OCI-LY7 (cell line): Measurements from ENCODE around the gene ZCCHC18. TPM values are rescaled to one million over a fixed set of nuclear protein-coding genes. Genes with fewer than 3 reads are reported as not detected.
A peak's percentile ranks its signal among the peaks of the same experiment; 100 is the strongest.
"Not testable (repeated sequence)": the region's sequence is repeated elsewhere in the genome, so short reads cannot be mapped to it uniquely, and the experiment has no call there.

Experiments used
- Bru-seq: library from RNA; stranded (reverse); fragments of 400-500 nt; gene quantifications from one replicate; lab custom pipeline; 2021; lab: Mats Ljungman, UMichigan
- BruChase-seq, 2 experiments: library from RNA; stranded (reverse); fragments of 400-500 nt; gene quantifications; one replicate each; lab custom pipeline; 2021; lab: Mats Ljungman, UMichigan
- BruUV-seq: library from RNA; stranded (reverse); fragments of 400-500 nt; replicated peaks from 2 replicates; lab custom pipeline; 2021; lab: Mats Ljungman, UMichigan
- CTCF ChIA-PET: fragments of 300-600 bp; sonication (Branson Sonifier 250); formaldehyde crosslinking; loops from one replicate; lab custom pipeline; 2022; ENCODE audit warnings: antibody characterized with exemption; ENCODE audit not compliant: unreplicated experiment; lab: Charles Lee
- POLR2A ChIA-PET: fragments of 300-600 bp; sonication (Branson Sonifier 250); formaldehyde crosslinking; loops from one replicate; lab custom pipeline; 2022; ENCODE audit warnings: antibody characterized with exemption; lab: Charles Lee
- DNase-seq: peaks from one replicate; pipeline ENCODE4 v3.0.0-alpha.2; 2015; ENCODE audit warnings: low spot score
- H2AFZ ChIP-seq: fragments of 200-600 bp; sonication (generic), shearing (Covaris generic); 2 replicates; pipeline ENCODE4 v1.6.1; 2014; ENCODE audit warnings: mild to moderate bottlenecking, antibody characterized with exemption, low read length, moderate library complexity
- H3K27ac ChIP-seq: fragments of 200-600 bp; sonication (generic); 2 replicates; pipeline ENCODE4 v1.5.1; 2014; ENCODE audit warnings: mixed run types, low read depth, mild to moderate bottlenecking, moderate library complexity, low read length, inconsistent platforms; ENCODE audit not compliant: poor library complexity, severe bottlenecking
- H3K36me3 ChIP-seq: fragments of 200-600 bp; sonication (generic); 2 replicates; pipeline ENCODE4 v1.6.1; 2014; ENCODE audit warnings: mild to moderate bottlenecking, antibody characterized with exemption, low read length, moderate library complexity, mixed read lengths; ENCODE audit not compliant: insufficient read depth
- H3K4me1 ChIP-seq: fragments of 200-600 bp; sonication (generic); 2 replicates; pipeline ENCODE4 v1.5.1; 2014; ENCODE audit warnings: mild to moderate bottlenecking, low read length; ENCODE audit not compliant: insufficient read depth, poor library complexity, severe bottlenecking
- H3K4me2 ChIP-seq: fragments of 200-600 bp; sonication (generic); 2 replicates; pipeline ENCODE4 v1.6.1; 2014; ENCODE audit warnings: mild to moderate bottlenecking, low read length
- H3K4me3 ChIP-seq: fragments of 200-600 bp; sonication (generic); 2 replicates; pipeline ENCODE4 v1.5.1; 2014; ENCODE audit warnings: mild to moderate bottlenecking, low read depth, low read length; ENCODE audit not compliant: poor library complexity, severe bottlenecking
- H3K79me2 ChIP-seq: fragments of 200-600 bp; sonication (generic); 2 replicates; pipeline ENCODE4 v1.6.1; 2016; ENCODE audit warnings: low read depth, mild to moderate bottlenecking, low read length, moderate library complexity, mixed read lengths; ENCODE audit not compliant: insufficient read depth
- H3K9me2 ChIP-seq: fragments of 200-600 bp; sonication (generic); 2 replicates; pipeline ENCODE4 v1.6.1; 2016; ENCODE audit warnings: mild to moderate bottlenecking, low read length, mixed read lengths; ENCODE audit not compliant: insufficient read depth
- H3K9me3 ChIP-seq: fragments of 200-600 bp; sonication (generic); 2 replicates; pipeline ENCODE4 v1.6.1; 2014; ENCODE audit warnings: mild to moderate bottlenecking, mixed run types, low read length, mixed read lengths
- H4K20me1 ChIP-seq: fragments of 200-600 bp; sonication (generic); 2 replicates; pipeline ENCODE4 v1.6.1; 2014; ENCODE audit warnings: mild to moderate bottlenecking, antibody characterized with exemption, low read length, moderate library complexity, mixed read lengths; ENCODE audit not compliant: insufficient read depth
- CTCF ChIP-seq: fragments of 200-600 bp; sonication (generic); conservative IDR thresholded peaks from 2 replicates; pipeline ENCODE4 v1.5.1; 2014; ENCODE audit warnings: mild to moderate bottlenecking, antibody characterized with exemption, low read length, moderate library complexity, mixed read lengths
- EZH2phosphoT487 ChIP-seq: fragments of 200-600 bp; sonication (generic); IDR thresholded peaks from 2 replicates; pipeline ENCODE4 v1.6.1; 2018; ENCODE audit warnings: low read depth, borderline replicate concordance, mild to moderate bottlenecking, mixed run types, antibody characterized with exemption, low read length, moderate library complexity, mixed read lengths
- intact Hi-C: fragments of 100-400 bp; cut with micrococcal nuclease; formaldehyde crosslinking; loops from one replicate; pipeline ENCODE4 v1.10.0; 2022; ENCODE audit not compliant: unreplicated experiment
- long read RNA-seq: library from polyadenylated mRNA; stranded (forward); transcript quantifications from one replicate; pipeline ENCODE4 v2.0.0, GENCODE V29; 2022
- total RNA-seq, 2 experiments: library from RNA; depleted of rRNA in 1 of 2; stranded (reverse); fragments of >200 nt in 1 of 2; shearing (Covaris generic) in 1 of 2; gene quantifications; 2 replicates each; pipeline ENCODE4 v1.2.3, GENCODE V29; 2014 to 2022

Gene ZCCHC18
- total RNA-seq (2014; rRNA removed; shearing (Covaris generic)) = 12.1 and 24.5 TPM in 2 replicates
- total RNA-seq (2022) = 4.5 and 4.6 TPM in 2 replicates
- Bru-seq, nascent RNA = percentile 50 among the genes with signal in this experiment
- percentile 43 among the genes with signal in this experiment for BruChase-seq, experiment 1, labeled RNA remaining after a 6-hour chase
- percentile 52 among the genes with signal in this experiment for BruChase-seq, experiment 2, labeled RNA remaining after a 2-hour chase
- long read RNA-seq, partial matches to known transcripts = 0 of 7 reads
- long read RNA-seq, other reads (novel, unspliced or antisense) = 2 of 7 reads

GRCh38 chrX:104112326-104112951, at the start of gene ZCCHC18:
TSS of gene ZCCHC18 (plus strand) at chrX:104112523. CDS start at chrX:104114112, 1,589 bp downstream.
- Histone ChIP-seq H3K9me2 (no peaks in the 10 kb centered on the region), H3K4me1 (peaks cover 19% of the 10 kb centered on the region), H3K36me3 (no peaks in the 10 kb centered on the region), H3K4me2 (peak within 1 kb of the TSS; percentile 77), H4K20me1 (no peaks in the 10 kb centered on the region), H3K27ac (peak within 1 kb of the TSS; percentile 67), H3K4me3 (peak within 1 kb of the TSS; percentile 72), H2AFZ (peak within 1 kb of the TSS; percentile 78), H3K79me2 (no peaks in the 10 kb centered on the region), H3K9me3 (no peaks in the 10 kb centered on the region)
- TF ChIP-seq EZH2phosphoT487 (no peak), CTCF (no peak)
- CTCF ChIA-PET = no interaction called here
- POLR2A ChIA-PET = interaction anchor here (0.5 to 1.8 kb wide), 6 partner anchors 12 to 194 kb away, joined by 3 to 7 read pairs (median 4); partner anchors contain the start of gene SLC25A53
- intact Hi-C loops = no loop called here
- BruUV-seq = no TSS peak
- DNase-seq = peak; percentile 70

- BruUV-seq, H3K9me2 ChIP-seq, H3K4me1 ChIP-seq, H3K36me3 ChIP-seq, H3K9me3 ChIP-seq, H3K4me2 ChIP-seq, CTCF ChIA-PET, H3K79me2 ChIP-seq, H3K27ac ChIP-seq, H3K4me3 ChIP-seq, H2AFZ ChIP-seq, H4K20me1 ChIP-seq, POLR2A ChIA-PET, DNase-seq, intact Hi-C loops: not testable (repeated sequence)
Observed at GRCh38 chrX:104062636-104063035, 49.7 kb upstream of the ZCCHC18 start.

GRCh38 chrX:104075778-104076445, 36.4 kb upstream of the ZCCHC18 start, which contains the start of gene TMSB15C:
TSS of gene TMSB15C (minus strand) at chrX:104076236.
- H3K9me3 ChIP-seq, POLR2A ChIA-PET, DNase-seq, H3K9me2 ChIP-seq, H3K79me2 ChIP-seq, H3K27ac ChIP-seq, CTCF ChIA-PET, intact Hi-C loops, H2AFZ ChIP-seq, H3K36me3 ChIP-seq, H3K4me2 ChIP-seq, H4K20me1 ChIP-seq, H3K4me3 ChIP-seq, H3K4me1 ChIP-seq, BruUV-seq: not testable (repeated sequence)

GRCh38 chrX:104077854-104078253, 34.5 kb upstream of the ZCCHC18 start:
- CTCF ChIA-PET, intact Hi-C loops, H3K36me3 ChIP-seq, H2AFZ ChIP-seq, H3K4me3 ChIP-seq, H3K79me2 ChIP-seq, POLR2A ChIA-PET, H4K20me1 ChIP-seq, H3K4me1 ChIP-seq, DNase-seq, H3K4me2 ChIP-seq, H3K9me2 ChIP-seq, BruUV-seq, H3K27ac ChIP-seq, H3K9me3 ChIP-seq: not testable (repeated sequence)
